WTC11 (cell line): ENCODE data around the gene ASIC2. TPM values are rescaled to one million over a fixed set of nuclear protein-coding genes. Genes with fewer than 3 reads are reported as not detected.

Source experiments
- ATAC-seq: fragments of 200-7000 bp; cut with Tn5 transposase; 2 replicates; pipeline ENCODE4 v1.10.0; 2021; ENCODE audit warnings: mild to moderate bottlenecking, moderate library complexity
- CTCF ChIA-PET: fragments of 300-600 bp; sonication (Branson Sonifier 250); formaldehyde crosslinking; loops from one replicate; lab custom pipeline; 2021; ENCODE audit warnings: antibody characterized with exemption; lab: Charles Lee
- POLR2A ChIA-PET: fragments of 350-600 bp; sonication (Branson Sonifier 250); formaldehyde crosslinking; loops from one replicate; lab custom pipeline; 2021; ENCODE audit warnings: antibody characterized with exemption; lab: Charles Lee
- DNase-seq: peaks from one replicate; pipeline ENCODE4 v3.0.0; 2021; ENCODE audit warnings: low spot score
- H3K27ac Mint-ChIP-seq: 2 replicates; pipeline ENCODE4 v1.8.0; 2021; ENCODE audit warnings: mixed read lengths
- H3K27me3 Mint-ChIP-seq: 2 replicates; pipeline ENCODE4 v1.8.0; 2021; ENCODE audit warnings: low read depth, mild to moderate bottlenecking, moderate library complexity, mixed read lengths
- H3K36me3 Mint-ChIP-seq: 2 replicates; pipeline ENCODE4 v1.8.0; 2021; ENCODE audit warnings: mixed read lengths
- H3K4me1 Mint-ChIP-seq: 2 replicates; pipeline ENCODE4 v1.8.0; 2022; ENCODE audit warnings: mixed read lengths
- H3K4me3 Mint-ChIP-seq: 2 replicates; pipeline ENCODE4 v1.8.0; 2021; ENCODE audit warnings: mild to moderate bottlenecking, moderate library complexity, mixed read lengths
- H3K9me3 Mint-ChIP-seq: 2 replicates; pipeline ENCODE4 v1.8.0; 2021; ENCODE audit warnings: mixed read lengths
- ARID4B ChIP-seq: sonication (generic); formaldehyde crosslinking; IDR thresholded peaks from 2 replicates; pipeline ENCODE4 v1.8.0; 2023; ENCODE audit warnings: missing genetic modification reagents, mild to moderate bottlenecking, borderline replicate concordance
- ATF6 ChIP-seq: sonication (generic); formaldehyde crosslinking; IDR thresholded peaks from 2 replicates; pipeline ENCODE4 v1.8.1; 2023; ENCODE audit warnings: mild to moderate bottlenecking, missing genetic modification reagents
- CBFB ChIP-seq: sonication (generic); formaldehyde crosslinking; IDR thresholded peaks from 2 replicates; pipeline ENCODE4 v1.8.1; 2022; ENCODE audit warnings: mild to moderate bottlenecking, low read depth, missing genetic modification reagents
- CREB1 ChIP-seq: sonication (generic); formaldehyde crosslinking; IDR thresholded peaks from 2 replicates; pipeline ENCODE4 v1.8.0; 2023; ENCODE audit warnings: mild to moderate bottlenecking, missing genetic modification reagents
- ESRRA ChIP-seq: sonication (generic); formaldehyde crosslinking; IDR thresholded peaks from 2 replicates; pipeline ENCODE4 v1.8.1; 2022; ENCODE audit warnings: mild to moderate bottlenecking, missing genetic modification reagents, borderline replicate concordance
- GABPB1 ChIP-seq: sonication (generic); formaldehyde crosslinking; IDR thresholded peaks from 2 replicates; pipeline ENCODE4 v1.8.1; 2023; ENCODE audit warnings: mild to moderate bottlenecking, missing genetic modification reagents
- IRF2 ChIP-seq: sonication (generic); formaldehyde crosslinking; IDR thresholded peaks from 2 replicates; pipeline ENCODE4 v1.8.0; 2022; ENCODE audit warnings: low read depth, missing genetic modification reagents, borderline replicate concordance
- MYBL2 ChIP-seq: sonication (generic); formaldehyde crosslinking; IDR thresholded peaks from 2 replicates; pipeline ENCODE4 v1.8.1; 2023; ENCODE audit warnings: mild to moderate bottlenecking, moderate library complexity, missing genetic modification reagents
- NR2C2 ChIP-seq: sonication (generic); formaldehyde crosslinking; IDR thresholded peaks from 2 replicates; pipeline ENCODE4 v1.8.0; 2022; ENCODE audit warnings: mild to moderate bottlenecking, missing genetic modification reagents
- NR3C1 ChIP-seq: sonication (generic); formaldehyde crosslinking; conservative IDR thresholded peaks from 2 replicates; pipeline ENCODE4 v1.8.1; 2023; ENCODE audit warnings: low read depth, mild to moderate bottlenecking, missing genetic modification reagents
- TCF7 ChIP-seq: sonication (generic); formaldehyde crosslinking; IDR thresholded peaks from 2 replicates; pipeline ENCODE4 v1.8.0; 2022; ENCODE audit warnings: mild to moderate bottlenecking, low read depth, missing genetic modification reagents, moderate library complexity
- ZBTB43 ChIP-seq: sonication (generic); formaldehyde crosslinking; IDR thresholded peaks from 2 replicates; pipeline ENCODE4 v1.8.1; 2023; ENCODE audit warnings: mild to moderate bottlenecking, missing genetic modification reagents
- ZNF219 ChIP-seq: sonication (generic); formaldehyde crosslinking; IDR thresholded peaks from 2 replicates; pipeline ENCODE4 v1.8.0; 2023; ENCODE audit warnings: missing genetic modification reagents, mild to moderate bottlenecking, borderline replicate concordance
- ZNF232 ChIP-seq: sonication (generic); formaldehyde crosslinking; IDR thresholded peaks from 2 replicates; pipeline ENCODE4 v1.8.0; 2022; ENCODE audit warnings: mild to moderate bottlenecking, missing genetic modification reagents
- ZNF263 ChIP-seq: sonication (generic); formaldehyde crosslinking; IDR thresholded peaks from 2 replicates; pipeline ENCODE4 v1.8.1; 2022; ENCODE audit warnings: low read depth, mild to moderate bottlenecking, moderate library complexity, missing genetic modification reagents
- ZNF423 ChIP-seq: fragments of 250-450 bp; sonication (Bioruptor Pico); IDR thresholded peaks from 2 replicates; pipeline ENCODE4 v2.1.2; 2022; ENCODE audit warnings: mild to moderate bottlenecking, moderate library complexity
- total RNA-seq: library from RNA; stranded (reverse); gene quantifications from 3 replicates; pipeline ENCODE4 v1.2.3, GENCODE V29; 2021
- TF ChIP-seq, protein P1 (sequence below): sonication (generic); formaldehyde crosslinking; IDR thresholded peaks from 2 replicates; pipeline ENCODE4 v1.8.0; 2023; ENCODE audit warnings: mild to moderate bottlenecking, missing genetic modification reagents
- TF ChIP-seq, protein P2 (sequence below): sonication (generic); formaldehyde crosslinking; IDR thresholded peaks from 2 replicates; pipeline ENCODE4 v1.8.1; 2022; ENCODE audit warnings: mild to moderate bottlenecking, missing genetic modification reagents, moderate library complexity, borderline replicate concordance

The ASIC2 gene
- total RNA-seq, 1 experiment from 2014 or later: 2.7 TPM

DNA sequence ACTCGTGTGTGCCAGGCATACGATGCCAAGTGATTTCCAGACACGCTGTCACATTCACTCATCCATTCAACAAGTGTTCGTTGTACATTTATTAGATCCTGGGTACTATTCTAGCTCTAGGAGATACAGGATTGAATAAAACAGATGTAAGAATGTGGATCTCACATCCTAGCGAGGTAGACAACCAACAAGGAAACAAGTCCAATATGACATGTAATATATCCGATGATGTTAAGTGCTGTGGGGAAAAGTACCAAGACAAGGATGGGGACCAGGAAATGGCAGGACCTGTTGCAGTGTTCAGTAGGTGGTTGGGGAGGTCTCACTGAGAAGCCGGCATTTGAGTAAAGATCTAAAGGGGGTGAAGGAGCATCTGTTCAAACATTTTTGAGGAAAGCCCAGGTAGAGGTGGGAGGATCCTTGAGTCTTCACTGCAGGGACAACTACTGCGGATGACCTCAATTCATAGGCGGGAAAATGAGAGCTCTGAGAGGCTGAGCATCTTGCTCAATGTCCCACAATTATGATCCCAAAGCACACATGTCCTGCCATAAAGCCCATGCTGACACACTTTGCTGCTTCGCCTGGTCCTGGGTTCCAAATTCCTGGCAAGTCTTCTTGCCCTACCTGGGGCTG lies 129.4 kb downstream of the ASIC2 start (continued):
- TF ChIP-seq ATF6 (CRISPR knock-in tag) (no peak), ZNF232 (CRISPR knock-in tag) (no peak), ARID4B (no peak), CREB1 (CRISPR knock-in tag) (no peak)
- TF ChIP-seq, protein P1, sequence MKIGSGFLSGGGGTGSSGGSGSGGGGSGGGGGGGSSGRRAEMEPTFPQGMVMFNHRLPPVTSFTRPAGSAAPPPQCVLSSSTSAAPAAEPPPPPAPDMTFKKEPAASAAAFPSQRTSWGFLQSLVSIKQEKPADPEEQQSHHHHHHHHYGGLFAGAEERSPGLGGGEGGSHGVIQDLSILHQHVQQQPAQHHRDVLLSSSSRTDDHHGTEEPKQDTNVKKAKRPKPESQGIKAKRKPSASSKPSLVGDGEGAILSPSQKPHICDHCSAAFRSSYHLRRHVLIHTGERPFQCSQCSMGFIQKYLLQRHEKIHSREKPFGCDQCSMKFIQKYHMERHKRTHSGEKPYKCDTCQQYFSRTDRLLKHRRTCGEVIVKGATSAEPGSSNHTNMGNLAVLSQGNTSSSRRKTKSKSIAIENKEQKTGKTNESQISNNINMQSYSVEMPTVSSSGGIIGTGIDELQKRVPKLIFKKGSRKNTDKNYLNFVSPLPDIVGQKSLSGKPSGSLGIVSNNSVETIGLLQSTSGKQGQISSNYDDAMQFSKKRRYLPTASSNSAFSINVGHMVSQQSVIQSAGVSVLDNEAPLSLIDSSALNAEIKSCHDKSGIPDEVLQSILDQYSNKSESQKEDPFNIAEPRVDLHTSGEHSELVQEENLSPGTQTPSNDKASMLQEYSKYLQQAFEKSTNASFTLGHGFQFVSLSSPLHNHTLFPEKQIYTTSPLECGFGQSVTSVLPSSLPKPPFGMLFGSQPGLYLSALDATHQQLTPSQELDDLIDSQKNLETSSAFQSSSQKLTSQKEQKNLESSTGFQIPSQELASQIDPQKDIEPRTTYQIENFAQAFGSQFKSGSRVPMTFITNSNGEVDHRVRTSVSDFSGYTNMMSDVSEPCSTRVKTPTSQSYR (CRISPR knock-in tag): no peak

GRCh38 chr17:33154869-33155455 lies 138.1 kb downstream of the ASIC2 start:
- Mint-ChIP-seq H3K4me3 (no peak overlapping the region), H3K36me3 (no peaks in the 10 kb centered on the region), H3K9me3 (no peaks in the 10 kb centered on the region), H3K4me1 (peaks cover 41% of the 10 kb centered on the region), H3K27ac (no peak overlapping the region), H3K27me3 (no peaks in the 10 kb centered on the region; the same call in 1 of the 2 replicates)
- ChIA-PET CTCF (no interaction called here), POLR2A (interaction anchor here (0.7 kb wide), 1 partner anchor 19 kb away, joined by 3 read pairs; no protein-coding TSS in a partner anchor)
- ATAC-seq (peak; percentile 49), DNase-seq (peak; percentile 34)
- TF ChIP-seq, protein P2, sequence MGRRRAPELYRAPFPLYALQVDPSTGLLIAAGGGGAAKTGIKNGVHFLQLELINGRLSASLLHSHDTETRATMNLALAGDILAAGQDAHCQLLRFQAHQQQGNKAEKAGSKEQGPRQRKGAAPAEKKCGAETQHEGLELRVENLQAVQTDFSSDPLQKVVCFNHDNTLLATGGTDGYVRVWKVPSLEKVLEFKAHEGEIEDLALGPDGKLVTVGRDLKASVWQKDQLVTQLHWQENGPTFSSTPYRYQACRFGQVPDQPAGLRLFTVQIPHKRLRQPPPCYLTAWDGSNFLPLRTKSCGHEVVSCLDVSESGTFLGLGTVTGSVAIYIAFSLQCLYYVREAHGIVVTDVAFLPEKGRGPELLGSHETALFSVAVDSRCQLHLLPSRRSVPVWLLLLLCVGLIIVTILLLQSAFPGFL (CRISPR knock-in tag): no peak
- no peak for TF ChIP-seq TCF7 (CRISPR knock-in tag)
- TF ChIP-seq, protein P1 (CRISPR knock-in tag): no peak
- no peak for TF ChIP-seq ESRRA (CRISPR knock-in tag)
- no peak for TF ChIP-seq CBFB (CRISPR knock-in tag)
- TF ChIP-seq IRF2 (CRISPR knock-in tag): no peak
- no peak for TF ChIP-seq ZNF219 (CRISPR knock-in tag)
- TF ChIP-seq NR3C1 (CRISPR knock-in tag): no peak
- TF ChIP-seq MYBL2 (CRISPR knock-in tag): no peak
- TF ChIP-seq GABPB1: no peak
- TF ChIP-seq ZNF423 (CRISPR knock-in tag): no peak
- no peak for TF ChIP-seq ZNF263 (CRISPR knock-in tag)
- TF ChIP-seq ZBTB43: no peak
- TF ChIP-seq NR2C2 (CRISPR knock-in tag): no peak
- TF ChIP-seq ZNF232 (CRISPR knock-in tag): no peak
